Endodermal cell (in vitro differentiated cells): Measurements from ENCODE around the gene GABRA1. TPM values are rescaled to one million over a fixed set of nuclear protein-coding genes. Genes with fewer than 3 reads are reported as not detected.

Source experiments
- DNase-seq: peaks from one replicate; pipeline ENCODE4 v3.0.0-alpha.2; 2017
- H3K27ac ChIP-seq: 2 replicates; pipeline ENCODE4 v1.5.1; 2013; ENCODE audit warnings: mild to moderate bottlenecking, low read depth, low read length, moderate library complexity
- H3K27me3 ChIP-seq: 2 replicates; pipeline ENCODE4 v1.6.1; 2013; ENCODE audit warnings: mild to moderate bottlenecking, low read length, moderate library complexity; ENCODE audit not compliant: insufficient read depth, control insufficient read depth, poor library complexity, severe bottlenecking
- H3K36me3 ChIP-seq: 2 replicates; pipeline ENCODE4 v1.7.0; 2013; ENCODE audit warnings: mild to moderate bottlenecking, low read length, moderate library complexity; ENCODE audit not compliant: control insufficient read depth, insufficient read depth
- H3K4me1 ChIP-seq: one replicate; pipeline ENCODE4 v1.7.0; 2013; ENCODE audit warnings: low read length; ENCODE audit not compliant: control insufficient read depth, insufficient read depth
- H3K4me3 ChIP-seq: 2 replicates; pipeline ENCODE4 v1.5.1; 2013; ENCODE audit warnings: mild to moderate bottlenecking, low read length, moderate library complexity
- H3K9ac ChIP-seq: 2 replicates; pipeline ENCODE4 v1.6.1; 2013; ENCODE audit warnings: mild to moderate bottlenecking, low read length, moderate library complexity; ENCODE audit not compliant: poor library complexity, severe bottlenecking; ENCODE audit errors: extremely low read depth
- H3K9me3 ChIP-seq: 2 replicates; pipeline ENCODE4 v1.6.1; 2013; ENCODE audit warnings: mild to moderate bottlenecking, low read length, moderate library complexity; ENCODE audit not compliant: control insufficient read depth
- H3K27ac Mint-ChIP-seq: 2 replicates; pipeline ENCODE4 v1.8.0; 2020; ENCODE audit warnings: mixed read lengths
- H3K27me3 Mint-ChIP-seq: 2 replicates; pipeline ENCODE4 v1.8.0; 2021; ENCODE audit warnings: mild to moderate bottlenecking, mixed read lengths; ENCODE audit not compliant: insufficient read depth
- H3K36me3 Mint-ChIP-seq: 2 replicates; pipeline ENCODE4 v1.8.0; 2020; ENCODE audit warnings: low read depth, mixed read lengths
- H3K4me1 Mint-ChIP-seq: 2 replicates; pipeline ENCODE4 v1.8.0; 2020; ENCODE audit warnings: mixed read lengths
- H3K4me3 Mint-ChIP-seq: 2 replicates; pipeline ENCODE4 v1.8.0; 2020; ENCODE audit warnings: mild to moderate bottlenecking, moderate library complexity, mixed read lengths
- H3K9me3 Mint-ChIP-seq: 2 replicates; pipeline ENCODE4 v1.8.0; 2020; ENCODE audit warnings: mild to moderate bottlenecking, mixed read lengths
- WGBS, 2 experiments: methylation state at CpG; one replicate each; pipeline versions ENCODE4 v1.1.5 to v1.1.7; 2013; ENCODE audit warnings: missing lambda C conversion rate in 2 of 2, mixed read lengths in 1 of 2; ENCODE audit not compliant: insufficient coverage in 1 of 2, insufficient read length in 1 of 2; 5-methylcytosine and 5-hydroxymethylcytosine counted together
- total RNA-seq, 2 donors: library from RNA; stranded (reverse); fragmentation: NEBNext Ultra II Directional in 1 of 2; extraction: Animal tissue kit (Norgen Biotek cat#: 25700) in 1 of 2; gene quantifications; 2 replicates in 1 of 2; 3 replicates in 1 of 2; pipeline ENCODE4 v1.2.1, GENCODE V29; 2021
- TF ChIP-seq, protein P1 (sequence below): fragments of 200-600 bp; sonication (generic); conservative IDR thresholded peaks from 2 replicates; pipeline ENCODE4 v1.5.0; 2021; ENCODE audit warnings: antibody characterized with exemption, mild to moderate bottlenecking

GABRA1 gene
- total RNA-seq, 2 donors from 2014 or later: 0.33 TPM; not detected in 1

DNA sequence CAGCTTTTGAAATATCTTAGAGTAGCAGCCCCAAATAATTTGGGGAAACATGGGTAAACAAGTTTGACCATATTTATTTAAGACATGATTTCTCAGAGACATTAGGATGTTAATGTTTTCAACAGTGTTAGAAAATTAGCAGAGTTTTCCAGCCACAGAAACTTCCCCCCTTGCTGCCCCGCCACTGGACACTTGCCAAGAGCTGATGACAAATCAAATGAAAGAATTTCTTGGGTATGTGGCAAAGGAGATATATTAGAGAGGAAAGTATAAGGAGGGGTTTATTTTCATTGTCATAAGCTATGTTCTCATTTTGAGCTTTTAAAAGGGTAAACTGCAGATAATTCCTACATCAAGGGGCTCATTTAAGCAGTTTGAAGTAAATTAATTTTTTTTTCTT, 15.9 kb downstream of the GABRA1 start:
- WGBS, 2 experiments: 88% methylated on average over 1 of the region's 1 CpG; no CpG with 5 or more reads in 1 of the 2 experiments
- H3K9me3 Mint-ChIP-seq: no peaks in the 10 kb centered on the region
- H3K27ac ChIP-seq: no peak overlapping the region
- no peak overlapping the region for H3K9ac ChIP-seq
- no peaks in the 10 kb centered on the region for H3K27me3 Mint-ChIP-seq
- H3K4me1 Mint-ChIP-seq: no peaks in the 10 kb centered on the region
- H3K4me1 ChIP-seq: no peaks in the 10 kb centered on the region
- no peak overlapping the region for H3K27ac Mint-ChIP-seq
- no peaks in the 10 kb centered on the region for H3K36me3 Mint-ChIP-seq
- H3K9me3 ChIP-seq: no peaks in the 10 kb centered on the region
- no peaks in the 10 kb centered on the region for H3K27me3 ChIP-seq
- TF ChIP-seq, protein P1, sequence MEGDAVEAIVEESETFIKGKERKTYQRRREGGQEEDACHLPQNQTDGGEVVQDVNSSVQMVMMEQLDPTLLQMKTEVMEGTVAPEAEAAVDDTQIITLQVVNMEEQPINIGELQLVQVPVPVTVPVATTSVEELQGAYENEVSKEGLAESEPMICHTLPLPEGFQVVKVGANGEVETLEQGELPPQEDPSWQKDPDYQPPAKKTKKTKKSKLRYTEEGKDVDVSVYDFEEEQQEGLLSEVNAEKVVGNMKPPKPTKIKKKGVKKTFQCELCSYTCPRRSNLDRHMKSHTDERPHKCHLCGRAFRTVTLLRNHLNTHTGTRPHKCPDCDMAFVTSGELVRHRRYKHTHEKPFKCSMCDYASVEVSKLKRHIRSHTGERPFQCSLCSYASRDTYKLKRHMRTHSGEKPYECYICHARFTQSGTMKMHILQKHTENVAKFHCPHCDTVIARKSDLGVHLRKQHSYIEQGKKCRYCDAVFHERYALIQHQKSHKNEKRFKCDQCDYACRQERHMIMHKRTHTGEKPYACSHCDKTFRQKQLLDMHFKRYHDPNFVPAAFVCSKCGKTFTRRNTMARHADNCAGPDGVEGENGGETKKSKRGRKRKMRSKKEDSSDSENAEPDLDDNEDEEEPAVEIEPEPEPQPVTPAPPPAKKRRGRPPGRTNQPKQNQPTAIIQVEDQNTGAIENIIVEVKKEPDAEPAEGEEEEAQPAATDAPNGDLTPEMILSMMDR: no peak
- no peak for DNase-seq
- no peak overlapping the region for H3K4me3 ChIP-seq
- no peaks in the 10 kb centered on the region for H3K36me3 ChIP-seq
- no peak overlapping the region for H3K4me3 Mint-ChIP-seq

DNA sequence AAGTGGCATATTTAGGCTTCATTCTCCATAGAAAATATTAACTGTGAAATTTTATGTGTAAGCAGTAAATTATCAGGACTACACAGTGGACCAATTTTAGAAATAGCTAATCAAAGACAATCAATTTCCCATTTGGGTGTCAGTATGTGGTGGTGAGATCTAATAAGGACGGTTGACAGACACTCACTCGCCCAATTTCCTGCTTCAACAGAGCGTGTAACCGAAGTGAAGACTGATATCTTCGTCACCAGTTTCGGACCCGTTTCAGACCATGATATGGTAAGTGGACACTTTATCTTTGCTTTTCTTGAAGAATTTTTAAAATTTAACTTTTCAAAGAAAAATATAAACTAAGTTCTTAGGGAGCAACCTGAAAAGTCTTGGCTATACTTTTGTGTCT, 17.6 kb downstream of the GABRA1 start:
- H3K9me3 Mint-ChIP-seq: no peaks in the 10 kb centered on the region
- Histone ChIP-seq H3K9ac (no peak overlapping the region), H3K4me1 (no peaks in the 10 kb centered on the region), H3K27me3 (no peaks in the 10 kb centered on the region), H3K4me3 (no peak overlapping the region), H3K27ac (no peak overlapping the region), H3K36me3 (no peaks in the 10 kb centered on the region), H3K9me3 (no peaks in the 10 kb centered on the region)
- H3K27ac Mint-ChIP-seq: no peak overlapping the region
- no peak overlapping the region for H3K4me3 Mint-ChIP-seq
- 97 to 100% methylated on average over 2 to 7 of the region's 7 CpGs for WGBS, 2 experiments
- no peaks in the 10 kb centered on the region for H3K36me3 Mint-ChIP-seq
- no peaks in the 10 kb centered on the region for H3K4me1 Mint-ChIP-seq
- no peaks in the 10 kb centered on the region for H3K27me3 Mint-ChIP-seq
- no peak for DNase-seq
- TF ChIP-seq, protein P1: no peak

DNA sequence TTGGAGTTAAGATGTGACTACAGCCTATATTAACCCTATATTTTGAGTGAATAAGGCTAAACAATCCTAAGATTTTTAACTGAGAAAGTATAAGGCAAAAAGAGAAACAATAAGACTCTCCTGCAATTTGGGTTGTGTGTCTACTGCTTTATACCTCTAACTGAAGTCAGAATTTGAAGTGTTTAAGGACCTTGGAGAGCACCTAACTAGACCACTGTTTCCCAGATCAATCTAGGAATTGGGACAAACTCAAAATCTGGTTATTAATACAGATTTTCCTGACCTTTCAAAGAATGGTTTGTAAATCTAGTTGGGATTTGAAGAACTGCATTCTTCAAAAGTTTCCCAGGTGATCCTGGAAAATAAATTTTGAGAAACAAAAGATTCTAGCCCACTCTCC, 42.1 kb downstream of the GABRA1 start:
- Mint-ChIP-seq H3K27ac (no peak overlapping the region), H3K4me1 (no peaks in the 10 kb centered on the region), H3K4me3 (no peak overlapping the region), H3K9me3 (no peaks in the 10 kb centered on the region), H3K36me3 (no peaks in the 10 kb centered on the region), H3K27me3 (no peaks in the 10 kb centered on the region)
- DNase-seq: no peak
- Histone ChIP-seq H3K27ac (no peak overlapping the region), H3K9ac (no peak overlapping the region), H3K4me1 (no peaks in the 10 kb centered on the region), H3K9me3 (no peaks in the 10 kb centered on the region), H3K4me3 (no peak overlapping the region), H3K36me3 (no peaks in the 10 kb centered on the region), H3K27me3 (no peaks in the 10 kb centered on the region)
- TF ChIP-seq, protein P1: no peak
